Globus pallidus (tissue), 1 donor: ENCODE measurements around the gene LMNTD1.
"Not testable (repeated sequence)": the region's sequence is repeated elsewhere in the genome, so short reads cannot be mapped to it uniquely, and the experiment has no call there.

Experiments
- DNase-seq: peaks from one replicate; pipeline ENCODE4 v3.0.0-alpha.2; 2015; ENCODE audit warnings: low spot score

The LMNTD1 gene

DNA sequence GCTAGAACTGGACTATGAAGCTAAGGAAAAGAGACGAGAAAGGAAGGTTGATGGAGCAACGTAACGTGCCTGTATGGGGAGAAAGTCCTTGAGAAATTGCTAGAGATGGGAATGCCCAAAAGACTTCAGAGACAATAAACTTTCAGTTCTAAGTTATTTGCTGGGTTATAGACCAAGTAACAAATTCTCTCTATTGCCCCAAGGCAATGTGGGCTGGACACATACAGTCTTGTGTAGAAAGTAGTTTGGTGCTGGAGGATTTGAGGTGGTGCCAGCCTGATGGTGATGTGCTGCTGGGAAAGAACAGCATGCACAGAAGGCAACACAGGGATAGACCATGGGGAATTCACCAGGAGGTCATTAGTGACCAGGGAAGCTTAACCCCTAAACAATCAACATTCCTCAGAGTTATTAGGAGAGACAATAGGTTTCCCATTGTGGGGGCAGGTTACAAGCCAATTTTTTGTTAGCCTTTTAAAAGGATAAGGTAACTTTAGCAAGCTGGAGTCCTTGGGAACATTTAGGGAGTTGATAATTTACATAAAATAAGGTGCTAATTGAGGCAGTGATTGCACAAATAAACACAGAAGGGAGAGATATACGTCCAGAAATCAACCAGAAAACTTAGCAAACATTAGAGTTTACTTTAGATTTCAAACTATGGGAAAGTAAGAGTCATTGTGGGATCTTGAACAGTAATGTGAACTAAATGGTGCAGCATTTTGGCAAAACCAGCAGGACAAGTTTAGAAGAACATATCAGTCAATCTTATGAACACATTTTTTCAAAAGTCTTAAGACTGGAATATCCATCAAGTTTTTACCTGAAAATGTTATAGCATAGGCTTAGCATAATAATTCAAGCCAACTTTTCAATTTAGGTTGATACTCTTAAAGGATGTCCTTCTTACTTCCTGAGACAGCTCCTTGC lies 61.4 kb downstream of the LMNTD1 start:
- no peak for DNase-seq

DNA sequence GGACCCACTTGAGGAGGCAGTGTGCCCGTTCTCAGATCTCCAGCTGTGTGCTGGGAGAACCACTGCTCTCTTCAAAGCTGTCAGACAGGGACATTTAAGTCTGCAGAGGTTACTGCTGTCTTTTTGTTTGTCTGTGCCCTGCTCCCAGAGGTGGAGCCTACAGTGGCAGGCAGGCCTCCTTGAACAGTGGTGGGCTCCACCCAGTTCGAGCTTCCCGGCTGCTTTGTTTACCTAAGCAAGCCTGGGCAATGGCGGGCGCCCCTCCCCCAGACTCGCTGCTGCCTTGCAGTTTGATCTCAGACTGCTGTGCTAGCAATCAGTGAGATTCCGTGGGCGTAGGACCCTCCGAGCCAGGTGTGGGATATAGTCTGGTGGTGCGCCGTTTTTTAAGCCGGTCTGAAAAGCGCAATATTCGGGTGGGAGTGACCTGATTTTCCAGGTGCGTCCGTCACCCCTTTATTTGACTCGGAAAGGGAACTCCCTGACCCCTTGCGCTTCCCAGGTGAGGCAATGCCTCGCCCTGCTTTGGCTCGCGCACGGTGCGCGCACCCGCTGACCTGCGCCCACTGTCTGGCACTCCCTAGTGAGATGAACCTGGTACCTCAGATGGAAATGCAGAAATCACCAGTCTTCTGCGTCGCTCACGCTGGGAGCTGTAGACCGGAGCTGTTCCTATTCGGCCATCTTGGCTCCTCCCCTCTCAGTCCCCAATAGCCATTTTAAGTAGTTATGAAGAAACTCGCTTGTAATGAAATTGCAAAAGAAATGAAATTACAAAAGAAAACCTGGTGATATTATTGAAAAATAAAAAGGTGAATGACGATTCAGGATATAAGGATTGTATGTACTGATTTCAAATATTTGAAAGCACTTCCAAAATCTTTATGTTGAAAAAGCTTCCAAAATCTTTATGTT lies 63.9 kb downstream of the LMNTD1 start:
- DNase-seq: not testable (repeated sequence)

DNA sequence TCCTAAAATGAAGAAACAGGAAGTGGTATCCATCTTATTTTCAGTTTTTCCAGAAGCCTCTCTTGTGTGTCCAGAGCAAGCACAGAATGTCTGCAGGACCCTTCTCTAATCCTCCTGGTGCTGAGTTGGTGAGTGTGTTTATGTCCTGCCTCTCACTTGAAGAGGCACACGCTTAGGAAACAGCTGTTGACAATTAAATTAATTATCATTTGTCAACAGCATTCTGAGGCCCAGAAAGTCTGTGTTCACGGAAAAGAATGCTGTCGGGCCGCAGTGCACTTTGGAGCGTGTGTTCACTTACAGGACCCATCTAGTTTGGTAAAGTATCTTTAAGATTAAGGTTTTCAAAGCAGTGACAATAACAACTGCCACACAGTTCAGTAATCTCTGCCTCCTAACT lies 70.5 kb downstream of the LMNTD1 start:
- DNase-seq: no peak

DNA sequence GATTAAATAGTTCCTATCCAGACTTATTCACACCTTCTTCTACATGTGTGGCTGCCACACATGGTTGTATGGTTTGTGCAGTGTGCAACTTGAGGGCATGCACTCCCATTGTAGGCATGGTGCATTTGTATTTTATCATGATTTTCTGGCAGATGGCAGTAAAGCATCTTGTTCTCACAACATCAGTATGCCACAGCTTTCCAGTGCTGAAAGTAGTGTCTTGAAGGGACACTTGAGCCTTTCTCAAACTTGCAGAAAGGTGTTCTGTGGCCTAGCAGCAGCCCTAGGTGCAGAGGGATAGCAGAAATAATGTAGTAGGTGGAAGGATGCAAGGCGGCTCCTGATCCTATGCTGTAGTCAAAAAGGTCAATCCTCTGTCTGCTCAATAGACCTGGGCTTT lies 72.9 kb downstream of the LMNTD1 start:
- DNase-seq: no peak

DNA sequence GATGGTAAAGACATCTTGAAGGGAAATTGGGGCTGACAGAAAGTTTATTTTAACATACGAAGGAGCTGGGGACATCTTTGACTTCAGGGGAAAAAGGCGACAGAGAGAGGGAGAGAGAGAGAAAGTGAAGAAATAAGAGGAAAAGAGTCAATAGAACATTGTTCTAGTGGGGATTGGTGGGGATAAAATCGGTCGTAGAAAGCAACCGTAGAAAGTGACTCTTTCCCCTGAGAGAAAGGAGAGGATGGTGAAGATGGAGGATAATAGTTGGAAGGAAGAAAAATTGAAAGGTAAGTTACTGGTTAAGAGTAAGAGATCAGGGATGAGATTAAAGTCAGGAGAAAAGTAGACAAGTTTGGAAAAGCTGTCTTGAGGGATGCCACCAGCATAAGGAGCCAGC lies 75.9 kb downstream of the LMNTD1 start:
- no peak for DNase-seq

DNA sequence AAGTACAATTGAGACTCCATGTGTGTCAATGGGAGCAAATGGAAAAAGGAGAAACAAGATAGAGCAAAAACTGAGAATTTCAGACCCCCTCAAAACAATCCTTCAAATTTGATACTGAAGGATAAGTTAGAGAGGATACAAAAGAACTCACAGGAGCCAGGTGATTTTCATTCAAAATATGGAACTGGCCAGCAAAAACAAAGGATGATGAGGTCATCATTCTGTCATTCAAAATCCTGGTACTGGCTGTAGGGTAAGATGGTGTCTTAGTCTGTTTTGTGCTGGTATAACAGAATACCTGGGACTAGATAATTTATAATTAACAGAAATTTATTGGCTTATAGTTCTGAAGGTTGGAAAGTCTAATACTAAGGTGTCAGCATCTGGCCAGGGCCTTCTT lies 80.6 kb downstream of the LMNTD1 start:
- no peak for DNase-seq

DNA sequence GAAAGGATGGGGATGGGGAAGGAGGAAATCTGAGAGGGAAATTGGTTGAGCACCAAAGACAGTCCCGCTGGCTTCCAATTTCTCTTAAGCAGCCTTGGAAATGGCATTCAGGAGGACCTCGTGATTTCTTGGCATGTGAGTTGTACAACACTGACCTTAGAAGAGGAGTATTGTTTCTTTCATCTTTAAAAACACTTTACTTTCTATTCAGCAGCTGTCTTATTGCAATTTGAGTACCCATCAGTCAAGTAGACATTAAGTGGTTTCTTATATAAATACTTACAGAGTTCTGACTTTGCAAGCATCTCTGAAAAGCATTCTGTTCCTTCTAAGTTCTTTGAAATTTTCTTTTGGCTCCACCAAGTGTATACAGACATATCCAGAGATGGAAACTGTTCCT lies 83.2 kb downstream of the LMNTD1 start:
- DNase-seq: no peak

DNA sequence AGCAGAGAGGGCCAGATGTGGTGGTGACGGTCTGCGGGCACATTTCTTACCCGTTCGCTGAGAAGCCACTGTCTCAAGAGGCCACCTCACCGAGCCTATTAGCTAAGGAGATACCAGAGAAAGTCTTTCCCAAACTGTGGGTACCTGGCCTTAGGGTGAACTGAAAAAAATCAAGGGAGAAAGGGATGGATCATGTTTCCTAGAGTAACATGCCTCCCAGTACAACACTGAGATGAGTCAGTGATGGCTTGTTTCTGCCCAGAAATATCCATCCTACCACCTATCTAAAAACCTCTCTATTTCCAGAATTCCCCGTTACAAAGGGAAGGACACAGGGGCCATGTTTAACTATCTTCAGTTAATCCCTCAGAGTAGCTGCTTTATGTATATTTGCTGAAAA lies 83.7 kb downstream of the LMNTD1 start:
- DNase-seq: no peak

DNA sequence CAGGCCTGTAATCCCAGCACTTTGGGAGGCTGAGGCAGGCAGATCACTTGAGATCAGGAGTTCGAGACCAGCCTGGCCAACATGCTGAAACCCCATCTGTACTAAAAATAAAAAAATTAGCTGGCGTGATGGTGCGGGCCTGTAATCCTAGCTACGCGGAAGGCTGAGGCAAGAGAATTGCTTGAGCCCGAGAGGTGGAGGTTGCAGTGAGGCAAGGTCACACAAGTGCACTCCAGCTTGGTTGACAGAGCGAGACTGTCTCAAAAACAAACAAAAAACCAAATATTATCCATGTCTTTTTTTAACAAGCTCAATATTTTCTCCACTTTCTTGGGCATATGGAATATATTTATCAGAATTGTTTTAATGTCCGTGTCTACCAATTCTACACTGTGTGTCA lies 89.6 kb downstream of the LMNTD1 start:
- no peak for DNase-seq

DNA sequence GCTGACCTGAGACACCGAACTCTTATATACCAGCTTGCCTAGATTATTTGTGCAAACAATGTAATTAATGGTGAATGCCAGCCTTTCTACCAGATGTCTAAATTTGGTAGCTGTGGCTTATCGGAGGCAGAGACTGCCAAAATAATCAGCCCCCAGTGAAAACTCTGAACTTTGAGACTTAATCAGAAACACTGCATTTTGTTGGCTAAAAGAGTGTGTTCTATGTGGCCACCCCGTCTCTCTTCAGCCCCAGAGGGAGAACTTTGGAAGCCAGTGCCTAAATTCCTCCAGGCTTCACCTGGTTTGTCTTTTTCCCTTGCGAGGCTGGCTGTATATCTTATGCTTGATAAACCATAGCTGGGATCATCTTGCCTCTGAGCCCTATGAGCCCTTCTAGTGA lies 90.1 kb downstream of the LMNTD1 start:
- DNase-seq: no peak

DNA sequence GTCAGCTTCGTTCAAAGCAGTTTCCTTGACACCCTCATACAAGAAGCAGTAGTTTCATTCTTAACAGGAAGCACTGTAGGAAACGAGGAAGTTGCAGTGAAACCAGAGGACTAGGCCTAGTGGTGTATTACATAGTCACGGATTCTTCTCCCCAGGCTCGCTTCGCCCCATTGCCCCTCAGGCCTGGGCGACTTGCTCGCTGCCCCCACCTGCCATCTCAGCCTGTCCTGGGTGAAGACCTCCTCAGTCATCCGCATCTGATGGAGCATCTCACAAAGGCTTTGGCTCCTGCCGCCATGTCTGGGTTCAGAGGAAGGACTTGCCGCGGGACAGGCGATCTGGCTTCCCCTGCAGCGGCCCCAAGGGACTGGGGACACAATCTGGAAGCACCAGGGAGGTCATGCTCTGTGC lies 93.5 kb downstream of the LMNTD1 start:
- no peak for DNase-seq

DNA sequence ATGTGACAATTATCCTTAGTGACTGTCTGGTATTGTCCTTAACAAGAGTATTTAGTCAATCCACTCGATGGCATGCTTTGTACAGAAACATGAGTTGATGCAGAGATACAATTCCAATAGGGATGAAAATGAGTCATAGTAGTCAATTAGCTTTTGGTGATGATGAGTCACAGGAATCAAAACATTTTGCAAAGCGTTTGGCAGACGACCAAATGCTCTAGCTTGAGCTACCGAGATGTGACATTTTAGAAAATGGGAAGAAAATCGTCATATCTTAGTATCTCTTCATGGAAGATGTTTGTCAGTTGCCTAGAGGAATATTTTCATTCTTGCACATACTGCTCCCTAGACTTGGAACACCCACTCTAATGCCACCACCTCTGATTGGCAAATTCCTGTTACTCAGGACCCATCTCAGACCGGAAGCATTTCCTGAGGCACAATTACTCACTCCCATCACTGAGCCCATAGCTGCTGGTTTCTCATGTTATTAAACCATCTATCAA lies 95.0 kb downstream of the LMNTD1 start:
- no peak for DNase-seq

DNA sequence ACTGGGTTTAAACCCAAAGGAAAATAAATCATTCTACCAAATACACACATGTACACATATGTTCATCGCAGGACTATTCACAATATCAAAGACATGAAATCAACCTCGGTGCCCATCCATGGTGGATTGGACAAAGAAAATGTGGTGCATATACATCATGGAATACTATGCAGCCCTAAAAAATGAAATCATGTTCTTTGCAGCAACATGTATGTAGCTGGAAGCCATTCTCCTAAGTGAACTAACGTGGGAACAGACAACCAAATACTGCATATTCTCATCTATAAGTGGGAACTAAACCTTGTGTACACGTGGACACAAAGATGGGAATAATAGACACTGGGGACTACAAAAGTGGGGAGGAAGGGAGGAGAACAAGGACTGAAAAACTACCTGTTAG lies 96.6 kb downstream of the LMNTD1 start:
- no peak for DNase-seq

DNA sequence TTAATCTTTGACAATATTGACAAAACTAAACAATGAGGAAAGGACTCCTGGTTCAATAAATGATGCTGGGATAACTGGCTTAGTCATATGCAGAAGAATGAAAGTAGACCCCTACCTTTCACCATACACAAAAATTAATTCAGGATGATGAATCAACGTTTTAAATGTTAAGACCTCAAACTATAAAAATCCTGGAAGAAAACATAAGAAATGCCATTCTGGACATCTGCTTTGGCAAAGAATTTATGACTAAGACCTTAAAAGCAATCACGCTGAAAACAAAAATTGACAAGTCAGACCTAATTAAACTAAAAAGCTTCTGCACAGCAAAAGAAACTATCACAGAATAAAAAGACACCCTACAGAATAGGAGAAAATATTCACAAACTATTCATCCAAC lies 97.4 kb downstream of the LMNTD1 start:
- DNase-seq: no peak

DNA sequence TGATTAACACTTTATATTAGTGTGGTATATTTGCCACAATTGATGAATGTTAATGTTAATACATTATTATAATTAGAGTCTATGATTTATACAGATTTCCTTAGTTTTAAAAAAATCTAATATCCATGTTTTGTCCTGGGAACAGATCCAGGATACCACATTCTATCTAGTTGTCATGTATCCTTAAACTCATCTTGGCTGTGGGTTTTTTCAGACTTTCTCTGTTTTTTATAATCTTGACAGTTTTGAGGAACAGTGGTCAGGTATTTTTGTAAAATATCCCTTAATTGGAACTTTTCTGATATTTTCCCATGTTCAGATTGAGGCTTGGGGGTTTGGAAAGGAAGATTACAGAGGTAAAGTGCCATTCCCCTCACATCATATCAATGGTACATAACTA lies 104.1 kb downstream of the LMNTD1 start:
- DNase-seq: no peak

DNA sequence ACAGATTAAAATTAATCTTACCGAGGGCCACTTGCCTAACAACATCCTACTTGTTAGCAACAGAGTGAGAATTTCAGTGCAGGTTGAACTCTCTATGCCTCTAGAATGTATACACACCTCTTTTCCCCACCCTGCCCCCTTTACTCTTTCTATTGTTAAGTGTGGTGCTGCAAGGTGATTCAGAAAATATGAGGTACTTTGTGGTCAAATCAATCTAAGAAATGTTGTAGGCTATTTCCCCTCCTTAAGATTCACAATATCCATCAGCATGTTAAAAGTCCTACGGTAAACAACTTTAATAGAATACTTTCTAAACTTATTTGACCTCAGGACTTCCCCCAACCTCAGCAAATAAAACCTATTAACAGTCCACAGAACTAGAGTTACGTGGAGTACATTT lies 106.0 kb downstream of the LMNTD1 start:
- no peak for DNase-seq

DNA sequence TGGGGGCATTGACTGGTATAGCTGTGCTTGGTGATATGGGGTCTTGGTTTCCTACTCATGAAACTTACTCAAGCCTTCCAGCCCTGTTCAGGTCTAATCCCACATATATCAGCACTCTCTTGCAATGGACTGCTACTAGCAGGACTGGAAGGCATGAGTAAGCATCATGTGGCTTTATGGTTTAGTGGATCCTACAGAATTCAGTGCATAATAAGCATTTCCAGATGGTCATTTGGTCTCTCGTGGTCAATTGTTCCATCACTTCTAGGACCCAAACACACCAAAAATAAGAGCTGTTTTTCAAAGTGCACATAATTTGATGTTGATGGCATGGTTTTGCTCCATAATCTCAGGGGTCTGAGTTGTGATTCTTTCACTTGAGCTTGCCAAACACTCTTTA lies 114.4 kb downstream of the LMNTD1 start:
- no peak for DNase-seq

DNA sequence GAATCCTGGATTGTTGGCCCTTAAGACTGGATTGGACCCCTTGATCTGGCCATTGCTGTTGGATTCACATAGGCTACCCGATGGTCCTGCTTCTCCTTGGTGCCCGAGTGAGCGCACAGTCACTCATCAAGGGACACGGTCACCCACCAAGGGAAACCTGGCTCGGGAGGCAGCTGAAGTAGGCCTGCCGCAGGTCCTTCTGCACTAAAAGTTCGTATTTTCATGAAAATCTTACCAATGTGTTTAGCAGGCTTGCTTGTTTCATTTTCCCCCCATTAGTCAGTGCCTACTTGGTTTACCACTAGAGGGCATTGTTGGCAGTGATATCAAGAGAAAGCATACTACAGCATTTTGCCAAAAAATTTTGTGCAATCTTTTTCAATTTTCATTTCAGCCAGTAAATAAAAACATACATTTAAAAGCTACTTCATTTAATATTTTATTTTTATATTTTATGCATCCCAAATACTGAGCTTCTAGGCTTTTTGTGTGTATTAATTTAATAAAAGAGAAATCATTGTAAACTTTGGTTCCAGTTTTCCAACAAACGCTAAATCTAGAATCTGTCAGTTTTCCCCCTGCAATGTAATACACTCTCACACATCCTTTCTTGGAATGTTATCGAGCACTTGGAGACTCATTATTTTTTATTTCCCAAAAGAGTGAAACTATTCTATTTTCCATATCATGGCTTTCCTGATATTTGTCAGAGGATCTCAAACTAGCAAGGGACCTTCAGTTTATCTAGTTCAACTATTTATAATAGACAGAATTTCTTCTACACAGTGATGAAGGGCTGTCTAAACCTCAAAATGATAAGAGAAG lies 116.7 kb downstream of the LMNTD1 start:
- DNase-seq: peak; percentile 74

DNA sequence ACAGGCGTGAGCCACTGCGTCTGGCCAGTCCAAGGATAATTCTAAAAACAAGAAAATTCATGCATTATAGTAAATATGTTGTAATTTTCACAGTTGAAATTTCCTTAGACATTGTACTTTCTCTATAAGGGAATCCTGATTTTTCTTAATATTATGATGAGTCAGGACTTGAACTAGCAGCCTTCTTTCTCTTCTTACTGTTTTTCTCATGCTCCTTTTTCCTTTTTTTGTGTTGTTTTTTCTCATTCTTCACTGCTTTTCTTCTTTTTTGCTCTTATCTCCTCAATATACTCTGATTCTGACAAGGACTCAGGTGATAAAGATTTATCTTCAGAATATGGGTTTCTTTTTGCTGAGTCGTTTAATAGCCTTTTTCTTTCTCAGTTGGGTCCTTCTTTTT lies 117.7 kb downstream of the LMNTD1 start:
- DNase-seq: no peak

DNA sequence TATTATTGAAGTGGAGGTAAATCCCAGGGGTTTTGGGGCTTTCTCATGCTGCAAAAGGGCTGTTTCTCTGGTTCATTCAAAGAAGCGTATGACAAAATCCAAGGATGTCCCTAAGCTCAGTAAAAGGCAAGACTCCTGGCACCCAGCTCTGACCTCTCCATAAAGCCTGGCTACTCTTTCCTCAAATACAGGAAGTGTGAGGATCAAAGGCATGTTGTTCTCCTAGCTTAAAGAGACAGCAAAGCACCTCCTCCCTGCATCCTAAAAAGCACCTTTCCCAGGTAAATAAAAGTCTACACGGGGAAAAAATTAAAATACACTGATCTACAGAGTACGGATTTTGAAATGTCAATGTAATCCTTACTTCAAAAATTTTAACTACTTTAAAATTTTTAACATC lies 118.6 kb downstream of the LMNTD1 start:
- DNase-seq: no peak

DNA sequence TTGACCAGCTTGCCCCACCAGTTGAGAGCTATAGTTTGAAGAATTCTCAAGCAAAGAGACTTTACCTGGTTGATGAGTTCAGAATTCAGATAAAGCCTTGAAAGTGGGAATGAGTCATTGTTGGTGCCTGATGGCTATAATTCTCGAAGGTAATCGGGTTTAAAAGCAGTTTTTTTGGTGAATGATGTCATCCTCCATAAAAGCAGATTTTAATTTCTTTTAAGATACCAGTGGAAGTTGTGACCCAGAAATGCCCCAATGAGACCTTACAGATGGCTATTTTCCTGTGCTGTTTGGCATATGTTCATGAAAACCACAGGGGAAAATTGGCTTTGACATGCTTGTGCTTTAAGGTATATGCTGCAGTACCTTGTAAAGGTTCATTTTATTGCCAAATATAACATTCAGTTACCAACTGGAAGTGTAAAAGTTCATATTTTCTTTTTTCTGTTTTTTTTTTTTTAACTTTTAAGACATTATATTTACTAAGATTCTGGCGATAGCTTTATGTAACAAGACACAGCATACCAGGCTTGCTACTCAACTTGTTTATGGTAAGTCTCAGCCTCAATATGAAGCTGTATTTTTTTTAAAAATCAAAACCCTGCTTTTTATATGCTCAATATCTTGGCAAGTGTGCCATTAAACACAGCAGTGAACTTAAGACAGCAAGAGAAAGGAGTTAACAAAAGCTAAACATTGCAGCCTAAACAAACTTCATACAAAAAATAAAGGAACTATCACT lies 119.3 kb downstream of the LMNTD1 start:
- DNase-seq: no peak
